Stimulated activated CD4-positive, alpha-beta T cell treated with anti-CD3 and anti-CD28 coated beads, Interleukin-2, amount 100 ng/mL, for 24 hours (primary cell): ENCODE measurements around the gene LRIG3.
"Not testable (repeated sequence)": the region's sequence is repeated elsewhere in the genome, so short reads cannot be mapped to it uniquely, and the experiment has no call there.

Experiments used
- DNase-seq, 2 donors: peaks; one replicate each; pipeline ENCODE4 v3.0.0-alpha.2; 2020

The LRIG3 gene

DNA sequence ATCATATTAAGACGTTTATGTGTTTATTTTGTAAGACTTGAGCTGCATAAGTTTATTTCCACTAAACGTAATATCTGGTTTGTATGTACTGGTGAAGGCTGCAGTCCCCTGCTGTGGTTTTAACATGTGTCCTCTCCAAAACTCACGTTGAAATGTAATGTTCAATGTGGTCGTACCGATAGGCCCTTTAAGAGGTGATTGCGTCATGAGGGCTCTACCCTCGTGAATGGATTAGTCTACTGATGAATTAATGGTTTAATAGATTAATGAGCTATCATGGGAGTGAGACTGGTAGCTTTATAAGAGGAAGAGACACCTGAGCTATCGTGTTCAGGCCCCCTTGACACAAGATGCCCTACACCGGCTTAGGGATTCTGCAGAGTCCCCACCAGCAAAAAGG, 14.9 kb downstream of the LRIG3 start:
- DNase-seq: no peak

DNA sequence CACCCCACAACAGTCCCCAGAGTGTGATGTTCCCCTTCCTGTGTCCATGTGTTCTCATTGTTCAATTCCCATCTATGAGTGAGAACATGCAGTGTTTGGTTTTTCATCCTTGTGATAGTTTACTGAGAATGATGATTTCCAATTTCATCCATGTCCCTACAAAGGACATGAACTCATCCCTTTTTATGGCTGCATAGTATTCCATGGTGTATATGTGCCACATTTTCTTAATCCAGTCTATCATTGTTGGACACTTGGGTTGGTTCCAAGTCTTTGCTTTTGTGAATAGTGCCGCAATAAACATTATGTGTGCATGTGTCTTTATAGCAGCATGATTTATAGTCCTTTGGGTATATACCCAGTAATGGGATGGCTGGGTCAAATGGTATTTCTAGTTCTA, 17.6 kb downstream of the LRIG3 start:
- not testable (repeated sequence) for DNase-seq

DNA sequence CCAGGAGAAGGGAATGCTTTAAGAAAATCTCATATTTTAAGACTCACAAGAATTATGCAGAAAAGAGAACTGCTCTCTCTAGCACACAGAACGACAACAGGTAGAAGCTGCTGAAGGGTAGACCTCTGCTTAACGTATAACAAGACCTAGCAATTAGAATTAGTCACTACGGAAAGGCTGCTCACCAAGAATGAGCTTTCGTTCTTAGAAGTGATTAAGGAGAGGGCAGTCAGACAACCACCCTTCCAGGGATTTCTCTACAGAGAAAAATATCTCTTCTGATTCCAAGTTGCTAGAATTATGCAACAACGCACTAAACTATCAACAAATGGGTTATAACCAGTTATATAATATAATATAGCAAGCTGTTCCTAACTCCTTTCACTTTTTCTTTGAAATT, 18.6 kb downstream of the LRIG3 start:
- DNase-seq: no peak

DNA sequence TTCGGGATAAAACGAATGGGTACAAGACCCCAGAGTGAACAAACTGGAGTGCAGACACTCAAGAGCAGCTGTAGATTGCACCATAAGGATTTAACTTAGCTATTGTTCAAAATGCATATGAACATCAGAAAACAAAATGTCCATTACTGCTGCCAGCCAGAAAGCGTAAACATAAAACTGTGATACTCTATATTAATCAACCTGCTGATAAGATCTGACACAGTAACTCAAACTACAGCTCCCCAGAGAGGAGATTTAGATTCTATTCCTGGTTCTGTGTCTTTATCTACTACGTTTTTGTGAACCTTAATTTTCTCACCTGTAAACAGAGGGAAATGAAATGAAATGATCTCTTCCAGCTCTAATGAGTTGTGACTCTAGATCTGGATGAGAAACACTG, 22.3 kb downstream of the LRIG3 start:
- no peak for DNase-seq

DNA sequence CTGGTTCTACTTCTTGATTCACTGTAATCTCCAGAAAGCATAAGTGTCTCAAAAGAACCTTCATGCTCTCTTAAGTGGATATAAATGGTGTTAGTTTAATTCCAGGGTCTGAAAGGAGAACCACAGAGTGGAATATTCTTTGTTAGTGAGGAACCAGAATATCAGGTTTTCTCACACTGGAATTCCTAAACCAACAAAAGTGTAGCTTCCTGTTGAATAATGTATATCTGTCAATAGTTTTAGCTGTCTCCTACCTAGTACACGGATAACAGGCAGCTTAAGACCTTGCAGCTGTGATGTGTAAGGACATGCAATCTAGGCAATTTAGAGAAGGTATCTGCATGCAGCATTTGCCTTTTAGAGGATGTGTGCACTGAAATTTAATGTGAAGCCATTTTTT, 24.0 kb downstream of the LRIG3 start:
- no peak for DNase-seq

DNA sequence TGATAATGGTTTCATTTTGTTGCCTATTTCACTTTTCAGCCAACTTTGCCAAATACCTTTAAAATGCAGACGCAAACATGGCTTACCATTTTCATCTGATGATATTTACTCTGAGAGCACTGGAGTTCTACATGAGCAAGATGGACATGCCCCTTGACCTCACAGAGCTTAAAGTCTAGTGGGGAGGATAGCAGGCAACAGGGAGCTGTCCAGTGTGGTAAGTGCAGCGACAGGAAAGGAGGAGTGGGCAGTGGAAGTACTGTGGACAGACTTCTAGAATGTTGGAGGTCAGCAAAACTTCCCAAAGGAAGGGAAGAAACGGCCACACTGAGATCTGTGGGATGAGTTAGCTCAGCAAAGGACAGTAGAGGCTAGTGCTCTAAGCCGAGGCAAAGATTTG, 25.3 kb downstream of the LRIG3 start:
- no peak for DNase-seq

DNA sequence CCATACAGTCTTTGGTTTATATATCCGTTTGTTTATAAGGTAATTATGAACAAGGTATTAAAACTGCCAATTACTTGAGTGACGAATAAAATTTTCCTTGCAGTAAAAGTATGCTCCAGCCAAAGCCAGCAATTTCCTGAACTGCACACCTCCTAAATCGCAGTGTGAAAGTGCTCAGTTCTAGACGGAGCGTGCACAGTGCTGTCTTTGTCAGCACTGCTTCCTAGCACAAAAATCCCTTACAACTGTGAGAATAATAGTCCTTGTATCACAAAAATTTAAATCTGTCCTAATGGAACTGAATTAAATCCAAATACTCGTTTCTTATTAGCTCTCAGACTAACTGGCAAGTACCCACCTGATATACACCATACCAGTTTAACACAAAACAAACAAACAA, 26.3 kb downstream of the LRIG3 start:
- DNase-seq: no peak

DNA sequence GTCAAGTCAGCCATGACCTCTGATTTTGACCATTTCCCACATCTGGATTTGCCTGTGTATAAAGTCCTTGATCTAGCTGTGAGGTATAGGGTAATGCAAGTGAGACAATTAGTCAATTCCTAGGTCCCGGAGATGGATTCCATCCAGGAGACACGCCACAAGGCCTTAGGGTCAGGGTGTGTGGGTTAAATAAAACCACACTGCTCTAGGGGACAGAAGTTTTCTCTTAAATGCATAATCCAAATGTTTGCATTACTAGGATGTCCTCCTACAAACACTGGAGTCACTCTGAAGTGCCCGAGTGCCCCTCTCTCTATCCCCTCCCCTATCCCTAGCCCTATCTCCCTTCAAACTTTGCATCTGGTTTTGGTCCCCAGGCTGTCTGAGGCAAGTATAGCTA, 26.8 kb downstream of the LRIG3 start:
- no peak for DNase-seq

DNA sequence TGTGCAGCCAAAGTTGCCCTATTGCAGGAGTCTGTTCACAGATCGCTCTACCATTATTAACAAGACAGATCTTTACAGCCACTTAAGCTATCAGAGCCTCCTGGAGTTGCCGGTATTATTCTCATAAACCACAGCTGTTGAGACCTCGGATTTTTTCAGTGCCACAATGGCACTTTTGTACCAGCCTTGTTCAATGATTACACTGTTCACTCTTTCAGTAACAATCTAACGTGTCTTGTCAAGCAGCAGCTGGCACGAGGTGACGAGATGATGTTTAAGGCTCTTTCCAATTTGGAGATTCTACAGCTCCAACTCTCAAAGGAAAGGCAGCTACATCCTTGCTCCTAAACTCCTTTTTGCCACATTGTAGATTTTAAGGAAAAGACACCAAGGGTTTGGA, 30.7 kb downstream of the LRIG3 start:
- no peak for DNase-seq

DNA sequence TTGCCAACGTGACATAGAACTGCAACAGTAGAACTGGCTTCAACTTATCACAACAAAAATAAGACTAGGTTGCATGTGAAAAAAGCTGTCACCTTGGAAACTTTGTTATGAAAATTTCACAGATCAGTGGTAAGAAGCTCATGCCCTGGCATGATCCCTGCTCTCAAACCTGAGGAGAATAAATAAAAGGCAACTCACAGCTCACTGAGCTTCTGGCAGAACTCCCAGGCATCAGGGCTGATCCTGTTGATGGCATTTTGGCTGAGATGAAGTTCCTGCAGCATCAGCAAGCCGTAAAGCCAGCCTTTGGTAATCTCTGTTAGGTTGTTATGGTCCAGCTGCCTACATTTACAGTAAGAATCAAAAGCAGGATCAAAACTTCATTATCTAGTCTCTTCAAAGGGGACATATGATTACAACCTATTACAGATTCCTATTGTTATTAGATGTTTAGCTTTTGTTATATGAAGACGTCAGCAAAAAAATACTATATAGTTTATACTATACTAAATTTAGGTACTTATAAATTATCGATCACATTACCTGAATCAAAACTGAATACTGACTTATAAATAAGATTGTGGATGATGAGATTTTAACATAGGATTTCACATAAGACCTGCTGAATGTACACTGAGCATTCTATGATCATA, 32.0 kb downstream of the LRIG3 start:
- DNase-seq: no peak

DNA sequence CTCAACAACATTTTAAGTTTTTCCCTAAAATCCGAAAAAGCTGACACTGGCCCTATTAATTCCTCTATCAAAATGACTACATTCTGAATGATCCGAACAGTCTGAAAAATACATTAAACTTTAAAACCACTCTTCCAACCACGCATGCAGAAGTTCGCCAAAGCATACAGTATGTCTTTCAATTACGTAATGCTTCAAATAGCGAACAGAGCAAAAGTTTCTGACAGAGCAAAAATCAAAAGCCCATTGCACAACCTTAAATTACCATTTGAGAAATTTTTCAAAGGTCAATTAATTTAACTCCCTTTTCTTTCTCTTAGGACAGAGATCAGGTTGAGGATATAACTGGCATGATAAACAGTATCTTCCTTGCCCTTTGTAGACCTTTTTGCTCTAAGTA, 33.2 kb downstream of the LRIG3 start:
- DNase-seq: no peak

DNA sequence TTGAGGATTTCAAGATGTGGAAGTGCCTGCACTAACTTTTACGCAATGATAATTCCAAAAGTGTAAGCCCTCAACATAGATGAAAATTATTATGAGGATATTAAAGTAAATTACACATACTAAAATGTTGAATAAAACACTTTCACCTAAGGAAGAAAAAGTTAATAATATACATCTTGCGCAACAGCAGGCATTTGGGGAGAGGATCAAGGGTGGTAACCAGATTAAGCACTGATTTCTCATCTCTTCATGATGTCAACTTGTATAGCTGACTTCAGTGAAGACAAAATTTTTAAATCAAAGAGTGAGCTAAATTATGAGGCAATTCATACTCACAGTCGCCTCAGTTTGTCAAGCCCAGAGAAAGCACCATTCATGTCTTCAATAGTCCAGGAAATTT, 33.8 kb downstream of the LRIG3 start:
- no peak for DNase-seq

DNA sequence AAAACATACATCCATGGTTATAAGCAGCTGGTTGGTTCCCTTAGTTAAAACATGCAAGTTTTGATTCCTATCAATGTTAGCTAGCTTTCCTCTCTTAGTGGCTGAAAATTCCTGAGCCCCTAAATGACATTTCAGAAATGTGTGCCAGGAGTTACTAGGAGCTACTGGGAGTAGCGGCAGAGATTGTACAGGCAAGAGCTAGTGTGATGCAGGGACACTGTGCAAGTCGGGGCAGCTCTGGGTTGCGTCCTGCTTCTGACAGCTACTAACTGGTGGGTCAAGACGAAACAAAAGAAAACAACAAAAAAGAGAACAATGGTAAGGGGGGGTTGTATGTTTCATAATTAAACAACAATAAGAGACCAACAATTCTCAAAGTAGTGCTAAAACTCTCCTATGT, 35.4 kb downstream of the LRIG3 start:
- no peak for DNase-seq

DNA sequence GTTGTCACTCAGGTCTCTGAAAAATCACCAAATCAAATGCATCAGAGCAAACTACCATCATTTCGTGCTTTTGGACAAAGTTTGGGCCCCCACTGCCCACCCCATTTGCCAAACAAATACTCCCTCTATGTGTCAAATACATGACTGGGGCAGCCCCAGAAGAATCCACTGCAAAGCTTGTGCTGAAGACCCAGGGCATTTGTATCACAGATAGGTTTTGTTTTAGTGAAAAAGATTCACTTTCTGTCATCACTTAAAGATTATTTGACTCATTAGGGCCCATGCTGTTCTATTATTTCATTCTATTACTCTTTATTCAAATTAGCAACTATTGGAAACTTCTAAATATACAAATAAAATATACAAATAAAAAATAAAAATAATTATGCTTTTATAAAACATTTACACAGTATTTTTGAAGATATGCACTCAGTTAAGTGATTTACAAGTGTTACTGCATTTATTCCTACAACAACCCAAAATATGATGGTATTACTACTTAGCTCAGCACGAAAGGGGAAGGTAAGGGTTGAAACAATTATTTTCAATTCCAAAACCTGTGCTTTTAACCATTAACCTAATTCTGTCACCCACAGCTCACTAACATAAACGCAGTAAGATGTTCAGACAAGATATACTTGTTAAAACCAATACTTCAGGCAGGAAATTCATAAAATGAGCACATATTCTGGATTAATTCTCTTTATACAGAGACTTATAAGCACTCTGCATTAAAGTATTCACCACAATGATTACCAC, 36.5 kb downstream of the LRIG3 start:
- no peak for DNase-seq

DNA sequence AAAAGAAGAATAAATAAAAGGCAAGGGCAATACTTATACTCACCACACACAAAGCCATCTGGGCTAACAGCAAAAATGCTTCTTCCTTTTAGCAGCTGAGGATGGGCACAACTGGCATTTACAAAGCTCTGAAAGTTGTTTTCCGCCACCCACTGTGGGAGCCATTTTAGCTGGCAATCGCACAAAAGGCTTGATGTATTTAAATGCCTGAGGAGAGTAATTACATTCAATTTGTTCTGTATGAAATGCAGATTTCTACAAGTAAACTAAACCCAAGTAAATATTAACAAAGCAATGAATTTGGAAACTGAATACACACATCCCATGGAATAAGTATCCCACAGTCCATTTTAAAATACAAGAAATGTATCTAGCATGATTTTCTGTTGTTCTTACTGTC, 37.5 kb downstream of the LRIG3 start:
- no peak for DNase-seq

DNA sequence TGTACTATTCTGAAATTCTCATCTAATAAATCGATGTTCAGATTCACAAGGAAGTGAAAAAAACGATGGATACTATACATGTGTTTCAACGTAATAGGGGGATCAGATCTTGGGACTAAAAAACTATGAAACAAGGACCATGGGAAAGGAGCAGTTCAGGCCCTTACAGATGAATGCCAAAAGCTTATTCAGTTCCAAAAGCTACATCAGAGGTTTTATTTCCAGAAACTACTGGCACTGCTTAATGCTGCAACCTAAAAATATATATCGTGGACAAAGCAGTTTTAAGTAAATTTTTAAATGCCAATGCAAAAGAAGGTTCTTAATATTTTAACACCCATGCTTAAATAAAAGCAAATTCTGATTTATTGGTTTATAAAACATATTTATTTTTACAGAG, 38.5 kb downstream of the LRIG3 start:
- no peak for DNase-seq

DNA sequence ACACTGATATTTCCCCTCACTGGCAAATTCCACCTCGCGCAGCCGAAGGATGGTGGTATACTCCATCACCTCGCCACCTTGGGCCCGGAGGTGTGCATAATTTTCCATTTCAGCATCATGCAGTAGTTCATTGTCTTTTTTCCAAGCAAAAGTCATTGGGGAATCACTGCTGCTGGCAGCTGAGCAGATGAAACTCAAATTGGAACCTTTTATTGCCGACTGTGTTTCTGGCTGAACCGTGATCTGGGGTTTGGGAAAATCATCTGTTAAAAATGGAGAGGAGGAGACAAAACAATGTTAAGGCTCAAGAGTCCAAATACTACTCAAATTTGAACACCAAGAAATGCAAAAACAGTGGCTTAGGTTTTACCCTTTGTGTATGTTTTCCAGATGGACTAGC, 39.7 kb downstream of the LRIG3 start:
- no peak for DNase-seq

DNA sequence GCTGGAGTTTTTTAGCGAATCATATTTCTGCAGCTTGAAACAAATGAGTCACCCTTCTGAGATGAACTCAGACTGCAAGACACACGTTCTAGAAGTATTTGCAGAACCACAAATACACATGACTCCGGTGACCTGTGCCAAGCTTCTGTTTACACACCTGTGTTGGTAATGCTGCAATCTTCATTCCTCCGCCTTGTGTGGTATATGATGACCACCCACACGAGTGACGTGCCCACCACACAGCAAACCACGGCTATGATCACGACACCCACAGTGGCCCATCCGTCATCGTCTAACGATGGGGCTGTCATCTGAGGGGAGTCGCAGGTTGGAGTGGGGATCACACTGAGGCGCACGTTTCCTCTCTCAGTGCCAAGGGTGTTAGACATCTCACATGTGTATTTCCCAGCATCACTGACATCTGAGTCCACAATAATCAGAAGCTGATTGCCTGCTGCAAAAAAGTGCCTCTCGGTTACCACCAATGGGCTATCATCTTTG, 43.0 kb downstream of the LRIG3 start:
- no peak for DNase-seq

DNA sequence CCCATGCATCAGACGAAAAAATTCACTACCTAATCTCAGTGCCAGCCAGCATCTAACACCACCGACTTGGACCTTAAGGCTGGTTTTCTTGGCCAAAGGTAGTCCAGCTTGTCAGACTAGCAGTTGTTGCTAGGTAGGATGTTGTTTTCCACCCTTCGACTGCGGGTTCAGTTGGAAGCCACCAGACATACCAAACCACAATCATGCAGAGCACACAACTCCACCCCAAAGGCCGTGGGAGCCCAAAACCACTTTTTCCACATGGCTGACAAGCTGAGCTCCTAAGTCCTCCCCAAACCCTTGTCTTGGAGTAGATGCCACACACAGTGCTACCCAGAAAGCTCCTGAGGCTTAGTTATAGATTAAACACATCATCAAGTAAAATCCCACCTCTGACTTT, 46.8 kb downstream of the LRIG3 start:
- DNase-seq: no peak

DNA sequence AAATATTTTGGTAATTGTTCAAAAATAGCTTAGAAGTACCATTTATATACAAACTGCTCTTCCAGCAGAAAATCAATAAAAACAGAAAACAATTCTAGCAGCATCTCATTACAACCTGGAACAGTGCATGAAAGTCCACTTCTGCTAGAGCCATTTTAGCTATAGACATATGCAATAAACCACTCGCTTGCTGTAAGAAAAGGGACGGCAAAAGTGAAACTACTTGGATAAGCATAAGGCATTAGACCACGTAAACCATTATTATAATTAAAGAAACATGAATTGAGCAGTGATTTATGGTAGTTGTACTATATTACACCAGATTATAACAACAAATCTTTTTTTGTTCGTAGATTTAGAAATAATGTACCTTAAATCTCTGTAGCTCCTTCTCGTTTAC, 48.7 kb downstream of the LRIG3 start:
- no peak for DNase-seq

DNA sequence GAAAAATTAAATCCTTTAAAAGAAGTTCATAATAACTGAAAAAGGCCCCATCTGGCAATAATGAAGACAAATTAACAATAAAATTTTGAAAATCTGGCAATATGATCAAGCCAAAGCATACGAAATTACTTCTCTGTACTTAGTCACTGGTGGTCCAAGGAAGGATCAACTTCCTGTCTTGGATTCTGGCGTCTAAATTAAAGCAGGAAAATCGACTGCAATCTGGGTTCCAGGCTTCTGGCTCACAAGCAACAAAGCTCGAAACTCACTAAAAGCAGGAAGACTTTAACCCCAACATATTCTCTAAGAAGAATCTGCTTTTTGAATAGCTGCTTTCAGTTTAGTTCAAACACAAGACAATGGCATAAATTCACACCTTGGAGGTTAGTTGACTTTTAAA, 49.7 kb downstream of the LRIG3 start:
- no peak for DNase-seq

DNA sequence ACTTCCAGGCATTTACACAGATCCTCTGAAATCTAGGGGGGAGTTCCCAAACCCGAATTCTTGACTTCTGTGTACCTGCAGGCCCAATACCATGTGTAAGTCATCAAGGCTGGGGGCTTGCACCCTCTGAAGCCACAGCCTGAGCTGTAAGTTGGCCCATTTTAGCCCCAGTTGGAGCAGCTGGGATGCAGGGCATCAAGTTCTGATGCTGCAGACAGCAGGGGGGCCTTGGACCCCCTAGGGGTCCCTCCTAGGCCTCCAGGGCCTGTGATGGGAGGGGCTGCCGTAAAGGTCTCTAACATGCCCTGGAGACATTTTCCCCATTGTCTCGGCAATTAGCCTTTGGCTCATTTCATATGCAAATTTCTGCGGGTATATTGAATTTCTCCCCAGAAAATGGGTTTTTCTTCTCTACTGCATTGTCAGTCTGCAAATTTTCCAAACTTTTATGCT, 59.5 kb downstream of the LRIG3 start:
- DNase-seq: no peak

DNA sequence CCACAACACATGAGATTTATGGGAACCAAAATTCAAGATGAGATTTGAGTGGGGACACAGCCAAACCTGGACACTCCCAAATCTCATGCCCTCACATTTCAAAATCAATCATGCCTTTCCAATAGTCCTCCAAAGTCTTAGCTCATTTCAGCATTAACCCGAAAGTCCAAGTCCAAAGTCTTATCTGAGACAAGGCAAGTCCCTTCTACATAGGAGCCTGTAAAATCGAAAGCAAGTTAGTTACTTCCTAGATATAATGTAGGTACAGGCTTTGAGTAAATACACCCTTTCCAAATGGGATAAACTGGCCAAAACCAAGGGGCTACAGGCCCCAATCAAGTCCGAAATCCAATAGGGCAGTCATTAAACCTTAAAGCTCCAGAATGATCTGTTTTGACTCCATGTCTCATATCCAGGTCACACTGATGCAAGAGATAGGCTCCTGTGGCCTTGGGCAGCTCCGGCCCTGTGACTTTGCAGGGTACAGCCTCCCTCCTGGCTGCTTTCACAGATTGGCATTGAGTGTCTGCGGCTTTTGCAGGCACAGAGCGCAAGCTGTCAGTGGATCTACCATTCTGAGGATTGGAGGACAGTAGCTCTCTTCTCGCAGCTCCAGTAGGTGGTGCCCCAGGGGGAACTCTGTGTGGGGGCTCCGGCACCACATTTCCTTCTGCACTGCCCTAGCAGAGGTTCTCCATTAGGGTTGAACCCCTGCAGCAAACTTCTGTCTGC, 60.1 kb downstream of the LRIG3 start:
- DNase-seq: no peak

DNA sequence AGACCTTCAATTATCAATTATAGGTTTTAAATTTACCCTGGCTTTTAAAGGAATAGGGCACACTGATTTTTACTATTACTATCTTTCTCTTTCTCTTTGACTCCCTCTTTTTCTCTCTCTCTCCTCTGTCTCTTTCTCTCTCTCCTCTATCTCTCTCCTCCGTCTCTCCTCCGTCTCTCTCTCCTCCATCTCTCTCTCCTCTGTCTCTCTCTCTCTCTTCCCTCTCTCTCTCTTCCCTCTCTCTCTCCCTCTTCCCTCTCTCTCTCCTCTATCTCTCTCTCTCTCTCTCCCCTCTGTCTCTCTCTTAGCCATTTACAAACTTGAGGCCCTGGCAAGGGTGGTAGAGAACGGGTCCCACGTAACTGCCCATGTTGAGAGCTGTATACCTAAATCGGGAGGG, 62.3 kb downstream of the LRIG3 start:
- DNase-seq: no peak
